Neural cell (in vitro differentiated cells): ENCODE results near the gene TTC39B. TPM values are rescaled to one million over a fixed set of nuclear protein-coding genes. Genes with fewer than 3 reads are reported as not detected.

Source experiments
- H2AFZ ChIP-seq: fragments of 200-600, 300-800 bp; sonication (generic), shearing (Covaris generic); 2 replicates; pipeline ENCODE4 v1.6.0; 2014; ENCODE audit warnings: low read depth, mild to moderate bottlenecking, antibody characterized with exemption, low read length, moderate library complexity
- H3F3A ChIP-seq: fragments of 200-600 bp; shearing (Covaris generic); 2 replicates; pipeline ENCODE4 v1.6.1; 2016; ENCODE audit warnings: mild to moderate bottlenecking, moderate library complexity, mixed read lengths, antibody characterized with exemption, low read length; ENCODE audit not compliant: insufficient read depth, poor library complexity, severe bottlenecking
- H3K27ac ChIP-seq: fragments of 200-600, 300-800 bp; sonication (generic), shearing (Covaris generic); 2 replicates; pipeline ENCODE4 v1.5.1; 2014; ENCODE audit warnings: mild to moderate bottlenecking, low read length, moderate library complexity
- H3K27me3 ChIP-seq: fragments of 300-800, 200-600 bp; sonication (generic), shearing (Covaris generic); 2 replicates; pipeline ENCODE4 v1.6.0; 2014; ENCODE audit warnings: mild to moderate bottlenecking, low read depth, low read length, moderate library complexity; ENCODE audit not compliant: insufficient read depth
- H3K36me3 ChIP-seq: fragments of 300-800, 200-600 bp; sonication (generic), shearing (Covaris generic); 2 replicates; pipeline ENCODE4 v1.5.1; 2014; ENCODE audit warnings: mild to moderate bottlenecking, antibody characterized with exemption, low read length, moderate library complexity; ENCODE audit not compliant: insufficient read depth
- H3K4me2 ChIP-seq: fragments of 300-800, 200-600 bp; sonication (generic), shearing (Covaris generic); 2 replicates; pipeline ENCODE4 v1.6.0; 2014; ENCODE audit warnings: mild to moderate bottlenecking, low read length
- H3K4me3 ChIP-seq: fragments of 300-800, 200-600 bp; sonication (generic), shearing (Covaris generic); 2 replicates; pipeline ENCODE4 v1.5.1; 2014; ENCODE audit warnings: mild to moderate bottlenecking, low read length, moderate library complexity
- H3K79me2 ChIP-seq: fragments of 200-600 bp; shearing (Covaris generic); replicated peaks from 2 replicates; pipeline ENCODE4 v1.6.0; 2014; ENCODE audit warnings: mild to moderate bottlenecking, low read length, moderate library complexity; ENCODE audit not compliant: insufficient read depth
- H3K9ac ChIP-seq: fragments of 300-800, 200-600 bp; sonication (generic), shearing (Covaris generic); 2 replicates; pipeline ENCODE4 v1.6.1; 2016; ENCODE audit warnings: mild to moderate bottlenecking, low read length, mixed read lengths
- H3K9me2 ChIP-seq: fragments of 200-600 bp; shearing (Covaris generic); 2 replicates; pipeline ENCODE4 v1.6.1; 2016; ENCODE audit warnings: mild to moderate bottlenecking, low read length, mixed read lengths; ENCODE audit not compliant: insufficient read depth
- H3K9me3 ChIP-seq: fragments of 200-600, 300-800 bp; sonication (generic), shearing (Covaris generic); 2 replicates; pipeline ENCODE4 v1.6.1; 2016; ENCODE audit warnings: mild to moderate bottlenecking, mixed run types, low read length, moderate library complexity, mixed read lengths
- H4K20me1 ChIP-seq: fragments of 200-600 bp; shearing (Covaris generic); 2 replicates; pipeline ENCODE4 v1.6.1; 2016; ENCODE audit warnings: mild to moderate bottlenecking, mixed run types; ENCODE audit not compliant: insufficient read depth
- EP300 ChIP-seq: fragments of 450-650 bp; conservative IDR thresholded peaks from 2 replicates; pipeline ENCODE4 v1.6.1; 2014; ENCODE audit warnings: antibody characterized with exemption, mild to moderate bottlenecking, moderate library complexity; ENCODE audit not compliant: poor library complexity, severe bottlenecking
- EZH2 ChIP-seq: fragments of 200-600, 300-800 bp; shearing (Covaris generic), sonication (generic); IDR thresholded peaks from 2 replicates; pipeline ENCODE4 v1.6.1; 2014; ENCODE audit warnings: antibody characterized with exemption, low read length, borderline replicate concordance, mild to moderate bottlenecking; ENCODE audit not compliant: insufficient read depth, poor library complexity, severe bottlenecking
- MXI1 ChIP-seq: fragments of 450-650 bp; conservative IDR thresholded peaks from 2 replicates; pipeline ENCODE4 v1.6.1; 2014; ENCODE audit warnings: antibody characterized with exemption, mild to moderate bottlenecking; ENCODE audit not compliant: poor library complexity, severe bottlenecking
- POLR2AphosphoS5 ChIP-seq: IDR thresholded peaks from 2 replicates; pipeline ENCODE4 v1.6.1; 2012
- RAD21 ChIP-seq: fragments of 450-650 bp; conservative IDR thresholded peaks from 2 replicates; pipeline ENCODE4 v1.6.1; 2014; ENCODE audit warnings: antibody characterized with exemption, mild to moderate bottlenecking, moderate library complexity
- SMC3 ChIP-seq: fragments of 450-650 bp; conservative IDR thresholded peaks from 2 replicates; pipeline ENCODE4 v1.6.1; 2014; ENCODE audit warnings: antibody characterized with exemption, mild to moderate bottlenecking, moderate library complexity; ENCODE audit not compliant: poor library complexity
- TAF1 ChIP-seq: IDR thresholded peaks from 2 replicates; pipeline ENCODE4 v1.6.1; 2012; ENCODE audit warnings: low read depth
- polyA plus RNA-seq: library from polyadenylated mRNA; depleted of rRNA; stranded (reverse); fragments of >200 nt; gene quantifications from 2 replicates; pipeline ENCODE4 v1.2.3, GENCODE V29; 2014
- TF ChIP-seq, protein P1 (sequence below): fragments of 450-650 bp; IDR thresholded peaks from 2 replicates; pipeline ENCODE4 v1.5.1; 2014; ENCODE audit warnings: antibody characterized with exemption, mild to moderate bottlenecking, moderate library complexity; ENCODE audit not compliant: poor library complexity, severe bottlenecking
- TF ChIP-seq, protein P2 (sequence below): IDR thresholded peaks from 2 replicates; pipeline ENCODE4 v1.6.1; 2012; ENCODE audit warnings: borderline replicate concordance

TTC39B gene
- polyA plus RNA-seq, 1 donor from 2014 or later, result 2.8 TPM

- Histone ChIP-seq H3K4me2 (no peak overlapping the region), H3K27me3 (no peaks in the 10 kb centered on the region), H3K27ac (no peak overlapping the region), H4K20me1 (no peaks in the 10 kb centered on the region), H3F3A (peaks cover 4% of the 10 kb centered on the region), H3K36me3 (no peaks in the 10 kb centered on the region), H3K4me3 (no peak overlapping the region), H3K79me2 (no peaks in the 10 kb centered on the region), H3K9me2 (no peaks in the 10 kb centered on the region), H3K9me3 (no peaks in the 10 kb centered on the region), H3K9ac (no peak overlapping the region), H2AFZ (no peak overlapping the region)
- no peak for TF ChIP-seq TAF1
- no peak for TF ChIP-seq RAD21
- no peak for TF ChIP-seq POLR2AphosphoS5
- TF ChIP-seq SMC3, result no peak
- no peak for TF ChIP-seq EZH2
- no peak for TF ChIP-seq MXI1
- TF ChIP-seq, protein P1, sequence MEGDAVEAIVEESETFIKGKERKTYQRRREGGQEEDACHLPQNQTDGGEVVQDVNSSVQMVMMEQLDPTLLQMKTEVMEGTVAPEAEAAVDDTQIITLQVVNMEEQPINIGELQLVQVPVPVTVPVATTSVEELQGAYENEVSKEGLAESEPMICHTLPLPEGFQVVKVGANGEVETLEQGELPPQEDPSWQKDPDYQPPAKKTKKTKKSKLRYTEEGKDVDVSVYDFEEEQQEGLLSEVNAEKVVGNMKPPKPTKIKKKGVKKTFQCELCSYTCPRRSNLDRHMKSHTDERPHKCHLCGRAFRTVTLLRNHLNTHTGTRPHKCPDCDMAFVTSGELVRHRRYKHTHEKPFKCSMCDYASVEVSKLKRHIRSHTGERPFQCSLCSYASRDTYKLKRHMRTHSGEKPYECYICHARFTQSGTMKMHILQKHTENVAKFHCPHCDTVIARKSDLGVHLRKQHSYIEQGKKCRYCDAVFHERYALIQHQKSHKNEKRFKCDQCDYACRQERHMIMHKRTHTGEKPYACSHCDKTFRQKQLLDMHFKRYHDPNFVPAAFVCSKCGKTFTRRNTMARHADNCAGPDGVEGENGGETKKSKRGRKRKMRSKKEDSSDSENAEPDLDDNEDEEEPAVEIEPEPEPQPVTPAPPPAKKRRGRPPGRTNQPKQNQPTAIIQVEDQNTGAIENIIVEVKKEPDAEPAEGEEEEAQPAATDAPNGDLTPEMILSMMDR, result no peak
- no peak for TF ChIP-seq EP300
- TF ChIP-seq, protein P2, sequence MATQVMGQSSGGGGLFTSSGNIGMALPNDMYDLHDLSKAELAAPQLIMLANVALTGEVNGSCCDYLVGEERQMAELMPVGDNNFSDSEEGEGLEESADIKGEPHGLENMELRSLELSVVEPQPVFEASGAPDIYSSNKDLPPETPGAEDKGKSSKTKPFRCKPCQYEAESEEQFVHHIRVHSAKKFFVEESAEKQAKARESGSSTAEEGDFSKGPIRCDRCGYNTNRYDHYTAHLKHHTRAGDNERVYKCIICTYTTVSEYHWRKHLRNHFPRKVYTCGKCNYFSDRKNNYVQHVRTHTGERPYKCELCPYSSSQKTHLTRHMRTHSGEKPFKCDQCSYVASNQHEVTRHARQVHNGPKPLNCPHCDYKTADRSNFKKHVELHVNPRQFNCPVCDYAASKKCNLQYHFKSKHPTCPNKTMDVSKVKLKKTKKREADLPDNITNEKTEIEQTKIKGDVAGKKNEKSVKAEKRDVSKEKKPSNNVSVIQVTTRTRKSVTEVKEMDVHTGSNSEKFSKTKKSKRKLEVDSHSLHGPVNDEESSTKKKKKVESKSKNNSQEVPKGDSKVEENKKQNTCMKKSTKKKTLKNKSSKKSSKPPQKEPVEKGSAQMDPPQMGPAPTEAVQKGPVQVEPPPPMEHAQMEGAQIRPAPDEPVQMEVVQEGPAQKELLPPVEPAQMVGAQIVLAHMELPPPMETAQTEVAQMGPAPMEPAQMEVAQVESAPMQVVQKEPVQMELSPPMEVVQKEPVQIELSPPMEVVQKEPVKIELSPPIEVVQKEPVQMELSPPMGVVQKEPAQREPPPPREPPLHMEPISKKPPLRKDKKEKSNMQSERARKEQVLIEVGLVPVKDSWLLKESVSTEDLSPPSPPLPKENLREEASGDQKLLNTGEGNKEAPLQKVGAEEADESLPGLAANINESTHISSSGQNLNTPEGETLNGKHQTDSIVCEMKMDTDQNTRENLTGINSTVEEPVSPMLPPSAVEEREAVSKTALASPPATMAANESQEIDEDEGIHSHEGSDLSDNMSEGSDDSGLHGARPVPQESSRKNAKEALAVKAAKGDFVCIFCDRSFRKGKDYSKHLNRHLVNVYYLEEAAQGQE, result no peak
Observed at GRCh38 chr9:15227491-15227890, 79.5 kb downstream of the TTC39B start.

DNA sequence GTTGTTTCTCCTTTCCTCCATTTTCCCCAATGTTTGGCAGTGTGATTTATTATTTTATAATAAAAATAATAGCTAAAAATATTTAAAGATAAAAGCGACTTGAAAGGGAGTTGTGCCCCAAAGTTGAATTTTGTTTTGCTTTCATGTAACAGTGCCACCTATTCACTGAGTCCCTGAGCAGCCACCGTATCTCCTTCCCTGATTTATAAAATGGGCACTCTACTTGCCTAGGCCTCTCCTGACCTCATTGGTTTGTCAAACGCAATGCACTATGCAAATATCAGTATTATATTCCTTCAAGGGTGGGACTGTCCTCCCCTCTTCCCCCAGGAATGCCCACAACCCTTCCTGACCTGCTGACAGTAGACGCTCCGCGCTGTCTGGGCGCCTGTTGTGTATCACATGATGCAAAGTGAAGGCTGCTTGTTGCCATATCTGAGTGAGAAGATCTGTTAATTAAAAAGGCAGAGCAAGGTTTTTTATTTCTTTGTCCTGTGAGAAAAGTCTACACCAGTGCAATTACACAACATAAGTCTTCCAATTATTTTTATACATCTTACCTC lies 81.4 kb downstream of the TTC39B start:
- Histone ChIP-seq H3K4me3 (no peak overlapping the region), H3K27me3 (no peaks in the 10 kb centered on the region), H3K9ac (no peak overlapping the region), H3F3A (peaks cover 4% of the 10 kb centered on the region), H3K4me2 (no peak overlapping the region), H3K79me2 (no peaks in the 10 kb centered on the region), H2AFZ (no peak overlapping the region), H4K20me1 (no peaks in the 10 kb centered on the region), H3K9me3 (no peaks in the 10 kb centered on the region), H3K36me3 (no peaks in the 10 kb centered on the region), H3K27ac (no peak overlapping the region), H3K9me2 (no peaks in the 10 kb centered on the region)
- TF ChIP-seq MXI1 (no peak), SMC3 (no peak), RAD21 (no peak), POLR2AphosphoS5 (no peak), EZH2 (no peak), TAF1 (no peak), EP300 (no peak)
- TF ChIP-seq, protein P2, result no peak
- TF ChIP-seq, protein P1, result no peak
